HG02759 (cell line): ENCODE measurements around the gene ADAMTSL4.
"Not testable (repeated sequence)": the region's sequence is repeated elsewhere in the genome, so short reads cannot be mapped to it uniquely, and the experiment has no call there.

Experiments
- ATAC-seq: cut with Tn5 transposase; IDR thresholded peaks from one replicate; pipeline ENCODE4 v1.9.1; 2021; ENCODE audit warnings: mild to moderate bottlenecking, moderate library complexity; ENCODE audit not compliant: unreplicated experiment

ADAMTSL4 gene

GRCh38 chr1:150566589-150567340 lies 17.6 kb downstream of the ADAMTSL4 start:
- no peak for ATAC-seq

- ATAC-seq = peak; percentile 36
Measured at GRCh38 chr1:150567341-150567716, 18.1 kb downstream of the ADAMTSL4 start.

GRCh38 chr1:150567717-150568593 lies 18.7 kb downstream of the ADAMTSL4 start:
- peak; percentile 25 for ATAC-seq

- no peak for ATAC-seq
Measured at GRCh38 chr1:150568594-150568966, 19.4 kb downstream of the ADAMTSL4 start.

- no peak for ATAC-seq
Measured at GRCh38 chr1:150572918-150573647, 23.9 kb downstream of the ADAMTSL4 start.

- not testable (repeated sequence) for ATAC-seq
Measured at GRCh38 chr1:150573648-150574071, 24.5 kb downstream of the ADAMTSL4 start.

GRCh38 chr1:150574260-150575071 lies 25.3 kb downstream of the ADAMTSL4 start:
- no peak for ATAC-seq

- ATAC-seq = no peak
Measured at GRCh38 chr1:150575072-150575489, 25.9 kb downstream of the ADAMTSL4 start.

- no peak for ATAC-seq
Measured at GRCh38 chr1:150575518-150576366, 26.5 kb downstream of the ADAMTSL4 start.

GRCh38 chr1:150576367-150576711 lies 27.1 kb downstream of the ADAMTSL4 start:
- no peak for ATAC-seq

- no peak for ATAC-seq
Measured at GRCh38 chr1:150576794-150577556, 27.8 kb downstream of the ADAMTSL4 start.

GRCh38 chr1:150577557-150578271 lies 28.5 kb downstream of the ADAMTSL4 start:
- ATAC-seq = no peak

GRCh38 chr1:150578272-150579109 lies 29.3 kb downstream of the ADAMTSL4 start:
- peak; percentile 2 for ATAC-seq

GRCh38 chr1:150579110-150579944 lies 30.1 kb downstream of the ADAMTSL4 start, which contains the start of gene MCL1:
Gene MCL1 (minus strand): TSS chr1:150579610. CDS start chr1:150579530, 80 bp downstream.
- ATAC-seq = peak; percentile 88

- ATAC-seq = no peak
Measured at GRCh38 chr1:150579945-150580642, 30.9 kb downstream of the ADAMTSL4 start.

- ATAC-seq = not testable (repeated sequence)
Measured at GRCh38 chr1:150580966-150581365, 31.8 kb downstream of the ADAMTSL4 start.
